ENCODE data around the gene DOCK9.

The DOCK9 gene

GRCh38 chr13:98958443-98958794 lies 19.4 kb downstream of the DOCK9 start:
- Histone ChIP-seq H3K9ac (ENCODE audit: low read length) (no peak overlapping the region), H3K4me3 (ENCODE audit: low read depth in 1 of 2, low read length in 2 of 2) (no peak overlapping the region), H3K4me1 (ENCODE audit: insufficient read depth, low read length) (peaks cover 39% of the 10 kb centered on the region), H3K27me3 (ENCODE audit: control insufficient read depth in 1 of 2, insufficient read depth in 2 of 2, low read length in 2 of 2) (no peaks in the 10 kb centered on the region), H3K27ac (ENCODE audit: low read depth, low read length) (no peak overlapping the region), H3K9me3 (ENCODE audit: low read length) (no peaks in the 10 kb centered on the region), H3K36me3 (ENCODE audit: insufficient read depth, low read length) (peaks cover 10% of the 10 kb centered on the region)

- Histone ChIP-seq H3K27me3 (ENCODE audit: control insufficient read depth in 1 of 2, insufficient read depth in 2 of 2, low read length in 2 of 2) (no peaks in the 10 kb centered on the region), H3K9ac (ENCODE audit: low read length) (no peak overlapping the region), H3K9me3 (ENCODE audit: low read length) (no peaks in the 10 kb centered on the region), H3K4me1 (ENCODE audit: insufficient read depth, low read length) (peaks cover 34% of the 10 kb centered on the region), H3K27ac (ENCODE audit: low read depth, low read length) (no peak overlapping the region), H3K36me3 (ENCODE audit: insufficient read depth, low read length) (peaks cover 10% of the 10 kb centered on the region), H3K4me3 (ENCODE audit: low read depth in 1 of 2, low read length in 2 of 2) (no peak overlapping the region)
Observed at GRCh38 chr13:98957731-98958442, 20.0 kb downstream of the DOCK9 start.

GRCh38 chr13:98955336-98955735 lies 22.5 kb downstream of the DOCK9 start:
- H3K4me1 ChIP-seq (ENCODE audit: insufficient read depth, low read length) = peaks cover 14% of the 10 kb centered on the region
- no peaks in the 10 kb centered on the region for H3K9me3 ChIP-seq (ENCODE audit: low read length)
- H3K4me3 ChIP-seq (ENCODE audit: low read depth in 1 of 2, low read length in 2 of 2) = no peak overlapping the region
- no peaks in the 10 kb centered on the region for H3K27me3 ChIP-seq (ENCODE audit: control insufficient read depth in 1 of 2, insufficient read depth in 2 of 2, low read length in 2 of 2)
- no peak overlapping the region for H3K9ac ChIP-seq (ENCODE audit: low read length)
- no peak overlapping the region for H3K27ac ChIP-seq (ENCODE audit: low read depth, low read length)
- H3K36me3 ChIP-seq (ENCODE audit: insufficient read depth, low read length) = peaks cover 10% of the 10 kb centered on the region

- H3K27me3 ChIP-seq (ENCODE audit: control insufficient read depth in 1 of 2, insufficient read depth in 2 of 2, low read length in 2 of 2) = no peaks in the 10 kb centered on the region
- H3K9ac ChIP-seq (ENCODE audit: low read length) = no peak overlapping the region
- peaks cover 5% of the 10 kb centered on the region for H3K4me1 ChIP-seq (ENCODE audit: insufficient read depth, low read length)
- H3K9me3 ChIP-seq (ENCODE audit: low read length) = no peaks in the 10 kb centered on the region
- H3K4me3 ChIP-seq (ENCODE audit: low read depth in 1 of 2, low read length in 2 of 2) = no peak overlapping the region
- H3K27ac ChIP-seq (ENCODE audit: low read depth, low read length) = no peak overlapping the region
- H3K36me3 ChIP-seq (ENCODE audit: insufficient read depth, low read length) = peaks cover 10% of the 10 kb centered on the region
Observed at GRCh38 chr13:98954313-98954712, 23.6 kb downstream of the DOCK9 start.

GRCh38 chr13:98951266-98951665 lies 26.6 kb downstream of the DOCK9 start:
- no peaks in the 10 kb centered on the region for H3K9me3 ChIP-seq (ENCODE audit: low read length)
- no peaks in the 10 kb centered on the region for H3K27me3 ChIP-seq (ENCODE audit: control insufficient read depth in 1 of 2, insufficient read depth in 2 of 2, low read length in 2 of 2)
- peaks cover 10% of the 10 kb centered on the region for H3K36me3 ChIP-seq (ENCODE audit: insufficient read depth, low read length)
- H3K4me1 ChIP-seq (ENCODE audit: insufficient read depth, low read length) = no peaks in the 10 kb centered on the region
- H3K9ac ChIP-seq (ENCODE audit: low read length) = no peak overlapping the region
- H3K4me3 ChIP-seq (ENCODE audit: low read depth in 1 of 2, low read length in 2 of 2) = no peak overlapping the region
- H3K27ac ChIP-seq (ENCODE audit: low read depth, low read length) = no peak overlapping the region

GRCh38 chr13:98950705-98951104 lies 27.2 kb downstream of the DOCK9 start:
- Histone ChIP-seq H3K27ac (ENCODE audit: low read depth, low read length) (no peak overlapping the region), H3K36me3 (ENCODE audit: insufficient read depth, low read length) (peaks cover 10% of the 10 kb centered on the region), H3K9ac (ENCODE audit: low read length) (no peak overlapping the region), H3K27me3 (ENCODE audit: control insufficient read depth in 1 of 2, insufficient read depth in 2 of 2, low read length in 2 of 2) (no peaks in the 10 kb centered on the region), H3K4me3 (ENCODE audit: low read depth in 1 of 2, low read length in 2 of 2) (no peak overlapping the region), H3K9me3 (ENCODE audit: low read length) (no peaks in the 10 kb centered on the region), H3K4me1 (ENCODE audit: insufficient read depth, low read length) (peaks cover 5% of the 10 kb centered on the region)

- Histone ChIP-seq H3K4me1 (ENCODE audit: insufficient read depth, low read length) (peaks cover 16% of the 10 kb centered on the region), H3K9me3 (ENCODE audit: low read length) (no peaks in the 10 kb centered on the region), H3K9ac (ENCODE audit: low read length) (no peak overlapping the region), H3K27me3 (ENCODE audit: control insufficient read depth in 1 of 2, insufficient read depth in 2 of 2, low read length in 2 of 2) (no peaks in the 10 kb centered on the region), H3K27ac (ENCODE audit: low read depth, low read length) (no peak overlapping the region), H3K36me3 (ENCODE audit: insufficient read depth, low read length) (no peaks in the 10 kb centered on the region), H3K4me3 (ENCODE audit: low read depth in 1 of 2, low read length in 2 of 2) (no peak overlapping the region)
Observed at GRCh38 chr13:98947925-98948324, 29.9 kb downstream of the DOCK9 start.

- H3K4me1 ChIP-seq (ENCODE audit: insufficient read depth, low read length) = peaks cover 26% of the 10 kb centered on the region
- H3K9ac ChIP-seq (ENCODE audit: low read length) = no peak overlapping the region
- no peak overlapping the region for H3K4me3 ChIP-seq (ENCODE audit: low read depth in 1 of 2, low read length in 2 of 2)
- H3K27ac ChIP-seq (ENCODE audit: low read depth, low read length) = no peak overlapping the region
- H3K9me3 ChIP-seq (ENCODE audit: low read length) = no peaks in the 10 kb centered on the region
- H3K36me3 ChIP-seq (ENCODE audit: insufficient read depth, low read length) = no peaks in the 10 kb centered on the region
- no peaks in the 10 kb centered on the region for H3K27me3 ChIP-seq (ENCODE audit: control insufficient read depth in 1 of 2, insufficient read depth in 2 of 2, low read length in 2 of 2)
Observed at GRCh38 chr13:98945863-98946605, 31.8 kb downstream of the DOCK9 start.

- no peak overlapping the region for H3K4me3 ChIP-seq (ENCODE audit: low read depth in 1 of 2, low read length in 2 of 2)
- no peak overlapping the region for H3K27ac ChIP-seq (ENCODE audit: low read depth, low read length)
- no peaks in the 10 kb centered on the region for H3K36me3 ChIP-seq (ENCODE audit: insufficient read depth, low read length)
- no peak overlapping the region for H3K9ac ChIP-seq (ENCODE audit: low read length)
- no peaks in the 10 kb centered on the region for H3K9me3 ChIP-seq (ENCODE audit: low read length)
- no peaks in the 10 kb centered on the region for H3K27me3 ChIP-seq (ENCODE audit: control insufficient read depth in 1 of 2, insufficient read depth in 2 of 2, low read length in 2 of 2)
- H3K4me1 ChIP-seq (ENCODE audit: insufficient read depth, low read length) = peaks cover 40% of the 10 kb centered on the region
Observed at GRCh38 chr13:98944336-98944735, 33.5 kb downstream of the DOCK9 start.

GRCh38 chr13:98942997-98943396 lies 34.9 kb downstream of the DOCK9 start:
- no peaks in the 10 kb centered on the region for H3K9me3 ChIP-seq (ENCODE audit: low read length)
- H3K4me1 ChIP-seq (ENCODE audit: insufficient read depth, low read length) = peaks cover 53% of the 10 kb centered on the region
- no peak overlapping the region for H3K27ac ChIP-seq (ENCODE audit: low read depth, low read length)
- H3K4me3 ChIP-seq (ENCODE audit: low read depth in 1 of 2, low read length in 2 of 2) = no peak overlapping the region
- no peak overlapping the region for H3K9ac ChIP-seq (ENCODE audit: low read length)
- no peaks in the 10 kb centered on the region for H3K36me3 ChIP-seq (ENCODE audit: insufficient read depth, low read length)
- H3K27me3 ChIP-seq (ENCODE audit: control insufficient read depth in 1 of 2, insufficient read depth in 2 of 2, low read length in 2 of 2) = no peaks in the 10 kb centered on the region

GRCh38 chr13:98942485-98942884 lies 35.4 kb downstream of the DOCK9 start:
- Histone ChIP-seq H3K9me3 (ENCODE audit: low read length) (no peaks in the 10 kb centered on the region), H3K4me3 (ENCODE audit: low read depth in 1 of 2, low read length in 2 of 2) (no peak overlapping the region), H3K4me1 (ENCODE audit: insufficient read depth, low read length) (peaks cover 58% of the 10 kb centered on the region), H3K27me3 (ENCODE audit: control insufficient read depth in 1 of 2, insufficient read depth in 2 of 2, low read length in 2 of 2) (no peaks in the 10 kb centered on the region), H3K9ac (ENCODE audit: low read length) (no peak overlapping the region), H3K36me3 (ENCODE audit: insufficient read depth, low read length) (no peaks in the 10 kb centered on the region), H3K27ac (ENCODE audit: low read depth, low read length) (no peak overlapping the region)

- Histone ChIP-seq H3K27ac (ENCODE audit: low read depth, low read length) (no peak overlapping the region), H3K9me3 (ENCODE audit: low read length) (no peaks in the 10 kb centered on the region), H3K36me3 (ENCODE audit: insufficient read depth, low read length) (no peaks in the 10 kb centered on the region), H3K9ac (ENCODE audit: low read length) (no peak overlapping the region), H3K4me1 (ENCODE audit: insufficient read depth, low read length) (peaks cover 63% of the 10 kb centered on the region), H3K4me3 (ENCODE audit: low read depth in 1 of 2, low read length in 2 of 2) (no peak overlapping the region), H3K27me3 (ENCODE audit: control insufficient read depth in 1 of 2, insufficient read depth in 2 of 2, low read length in 2 of 2) (no peaks in the 10 kb centered on the region)
Observed at GRCh38 chr13:98941536-98941935, 36.3 kb downstream of the DOCK9 start.
